ENCODE data around the gene TBXT. TPM values are rescaled to one million over a fixed set of nuclear protein-coding genes. Genes with fewer than 3 reads are reported as not detected.
"Not testable (repeated sequence)": the region's sequence is repeated elsewhere in the genome, so short reads cannot be mapped to it uniquely, and the experiment has no call there.

Gene TBXT
- total RNA-seq, 1 donor from 2014 or later = not detected

DNA sequence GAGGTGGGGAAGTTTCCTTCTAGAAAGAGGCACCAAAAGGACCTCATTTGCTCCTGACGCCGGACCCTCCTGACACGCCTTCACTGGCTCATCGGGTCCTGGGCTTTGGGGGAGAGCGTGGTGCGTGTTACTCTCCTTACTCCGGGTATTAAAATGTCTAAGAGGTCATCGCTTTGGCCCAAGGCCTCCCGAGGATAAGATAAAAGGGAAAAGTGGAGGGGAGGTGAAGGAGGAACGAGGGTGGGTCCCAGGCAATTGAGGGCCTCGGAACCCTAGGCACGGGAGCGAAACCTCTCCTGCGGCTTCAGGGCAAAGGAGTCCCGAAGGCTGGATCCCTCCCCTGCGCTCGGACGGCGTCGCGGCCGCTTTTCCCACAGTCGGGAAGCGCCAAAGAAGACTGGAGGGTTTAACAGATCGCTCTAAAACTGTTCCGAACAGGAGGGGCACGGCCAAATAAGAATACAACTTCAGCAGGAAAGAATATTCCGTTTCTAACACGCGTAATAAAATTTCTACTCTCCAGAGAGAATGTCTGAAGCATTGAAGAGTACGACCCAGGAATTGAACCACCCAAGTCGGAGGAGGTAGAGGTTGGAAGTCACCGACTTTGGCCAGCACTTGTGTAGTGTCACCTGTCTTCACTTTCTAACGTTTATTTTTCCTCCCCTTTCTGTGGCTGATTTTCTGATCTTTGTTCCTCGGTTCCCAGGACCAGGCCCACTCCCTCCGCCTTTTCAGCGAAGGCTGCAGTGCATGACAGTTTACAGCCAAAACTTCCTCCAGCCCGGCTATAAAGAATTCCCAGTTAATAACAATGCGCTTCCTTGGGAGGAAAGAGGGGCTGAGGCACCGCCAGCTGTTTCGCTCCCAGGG lies 2.1 kb upstream of the TBXT start:
- DNase-seq = no peak

DNA sequence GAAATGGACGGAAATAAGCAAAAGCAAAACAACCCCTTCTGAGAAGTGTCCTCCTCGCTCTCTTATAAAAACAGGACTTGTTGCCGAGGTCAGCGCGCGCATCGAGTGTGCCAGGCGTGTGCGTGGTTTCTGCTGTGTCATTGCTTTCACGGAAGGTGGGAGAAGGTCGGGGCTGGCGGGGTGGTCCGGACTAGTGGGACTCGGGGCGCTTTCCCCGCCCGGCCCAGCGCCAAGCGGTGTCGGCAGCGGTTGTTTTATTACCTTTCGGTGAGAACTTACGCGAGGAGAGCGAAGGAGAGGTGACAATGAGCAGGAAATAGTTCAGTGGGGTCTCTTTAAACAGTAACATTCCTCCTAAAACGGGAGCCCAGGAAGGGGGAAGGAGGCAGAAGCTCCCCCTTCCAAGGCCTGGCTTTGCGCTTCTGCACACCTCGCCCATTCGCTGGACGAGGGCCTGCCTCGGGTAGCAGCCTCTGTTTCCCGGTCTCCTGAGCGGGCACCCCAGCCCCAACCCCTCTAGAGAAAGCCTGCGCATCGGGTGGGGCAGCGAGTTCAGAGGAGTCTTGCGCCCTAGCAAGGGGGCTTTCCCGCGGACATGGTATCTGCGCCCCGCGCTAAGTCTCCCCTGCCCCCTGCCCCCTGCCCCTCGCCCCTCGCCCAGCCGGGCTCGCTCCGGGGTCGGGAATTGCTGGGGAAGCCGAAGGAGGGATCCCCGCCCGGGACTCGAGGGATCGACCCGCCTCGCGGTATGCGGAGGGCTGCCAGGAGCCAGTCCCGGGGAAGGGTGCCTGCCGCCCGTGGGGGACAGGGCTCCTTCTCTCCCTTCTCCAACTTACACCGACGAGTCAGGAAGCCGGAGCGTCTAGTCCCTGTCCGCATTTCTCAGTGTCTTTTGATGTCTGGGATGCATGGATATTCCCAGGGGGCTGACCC lies 1.2 kb upstream of the TBXT start:
- DNase-seq = no peak

- DNase-seq = no peak
These were observed 356 bp downstream of the TBXT start for GRCh38 chr6:166167258-166167731.

DNA sequence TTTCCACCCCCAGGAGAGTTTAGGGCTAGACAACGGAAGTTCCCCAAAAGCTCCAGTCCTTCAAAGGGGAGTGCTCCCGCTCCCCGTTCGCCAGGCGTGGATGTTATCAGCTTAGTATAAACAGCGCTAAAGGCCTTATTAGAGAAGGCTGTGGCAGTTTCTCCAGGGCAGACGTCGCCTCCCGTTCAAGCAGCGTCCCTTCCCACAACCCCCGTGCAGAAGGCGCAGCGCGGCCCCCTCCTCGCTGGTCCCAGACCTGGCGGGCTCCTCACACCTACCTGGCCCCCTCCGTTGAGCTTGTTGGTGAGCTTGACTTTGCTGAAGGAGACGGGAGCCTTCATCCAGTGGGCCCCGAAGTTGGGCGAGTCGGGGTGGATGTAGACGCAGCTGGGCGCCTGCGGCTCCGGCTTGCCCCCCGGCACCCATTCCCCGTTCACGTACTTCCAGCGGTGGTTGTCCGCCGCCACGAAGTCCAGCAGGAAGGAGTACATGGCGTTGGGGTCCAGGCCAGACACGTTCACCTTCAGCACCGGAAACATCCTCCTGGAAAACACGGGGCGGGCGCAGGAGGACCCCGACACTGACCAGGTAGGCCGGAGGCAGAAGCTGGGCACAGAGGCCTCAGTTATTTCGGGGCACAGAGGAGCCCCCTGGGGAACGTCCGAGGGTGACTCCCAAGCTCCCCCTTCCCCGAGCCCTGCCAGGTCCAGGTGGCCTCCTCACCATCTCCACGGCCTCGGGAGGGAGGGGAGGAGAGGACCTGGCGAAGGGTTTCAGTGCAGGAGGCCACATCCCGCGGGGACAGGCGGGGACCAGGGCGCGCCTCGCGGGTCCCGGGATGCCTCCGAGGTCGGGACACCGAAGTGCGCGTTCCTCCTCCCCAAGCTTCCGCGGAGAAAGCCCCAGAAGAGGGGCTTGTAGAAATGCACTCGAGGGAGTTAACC lies 1.1 kb downstream of the TBXT start:
- DNase-seq = no peak

GRCh38 chr6:166165558-166166313 lies 1.9 kb downstream of the TBXT start:
- DNase-seq = no peak

DNA sequence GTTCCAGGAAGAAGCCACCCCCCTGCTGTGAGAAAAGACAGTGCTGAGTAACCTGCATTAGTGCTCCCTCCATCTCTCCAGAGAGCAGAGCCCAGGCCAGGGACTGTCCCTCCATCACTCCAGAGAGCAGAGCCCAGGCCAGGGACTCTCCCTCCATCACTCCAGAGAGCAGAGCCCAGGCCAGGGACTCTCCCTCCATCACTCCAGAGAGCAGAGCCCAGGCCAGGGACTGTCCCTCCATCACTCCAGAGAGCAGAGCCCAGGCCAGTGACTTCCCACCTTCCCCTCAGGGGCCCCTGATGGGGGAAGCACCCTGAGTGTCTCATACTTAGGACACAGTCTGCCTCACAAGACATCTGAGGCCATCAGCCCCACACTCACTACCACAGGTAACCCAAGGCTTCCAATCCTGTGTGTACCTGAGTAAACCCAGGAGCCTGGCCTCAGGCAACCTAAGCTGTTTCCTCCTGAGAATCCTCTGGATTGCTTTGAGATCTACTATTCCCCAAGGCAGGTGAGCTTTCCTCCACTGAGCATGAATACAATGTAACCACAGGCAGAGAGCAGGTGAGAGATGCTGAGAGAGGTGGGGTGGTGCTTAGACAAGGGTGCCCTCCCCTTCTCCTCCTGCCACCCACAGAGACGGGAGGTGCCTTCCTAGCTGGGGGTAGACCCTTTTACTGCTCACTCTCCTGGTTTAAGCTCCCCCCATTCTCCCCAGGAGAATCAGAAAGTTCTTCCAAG lies 4.9 kb downstream of the TBXT start:
- no peak for DNase-seq

DNA sequence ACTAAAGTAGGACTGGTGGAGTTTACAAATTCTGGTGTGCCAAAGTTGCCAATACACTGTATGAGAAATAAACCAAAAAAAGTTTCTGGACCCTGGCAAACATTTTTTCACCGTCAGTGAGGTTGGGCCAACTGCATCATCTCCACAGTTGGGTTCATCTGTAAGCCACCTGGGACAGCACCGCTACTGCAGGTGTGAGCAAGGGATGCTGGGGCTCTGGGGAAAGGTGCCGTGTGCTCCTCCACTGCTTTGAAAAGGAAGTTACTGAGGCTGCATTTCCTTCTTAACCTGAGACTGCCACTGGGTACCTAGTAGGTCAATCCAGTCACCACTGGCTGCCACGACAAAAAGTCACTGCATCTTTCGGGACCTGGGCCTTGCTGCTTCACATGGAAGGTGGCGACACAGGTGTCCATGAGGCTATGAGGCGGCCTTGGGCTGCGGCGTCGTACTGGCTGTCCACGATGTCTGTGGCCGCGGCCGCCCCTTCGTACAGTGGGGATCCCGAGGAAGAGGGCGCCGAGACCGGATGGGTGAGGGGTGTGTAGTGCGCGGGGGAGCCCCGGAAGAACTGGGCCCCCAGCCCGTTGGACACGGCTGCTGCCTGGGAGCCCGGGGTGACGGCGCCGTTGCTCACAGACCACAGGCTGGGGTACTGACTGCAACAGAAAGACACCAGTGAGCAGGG lies 9.6 kb downstream of the TBXT start:
- DNase-seq = no peak

- DNase-seq = peak; percentile 5
These were observed 10.7 kb downstream of the TBXT start for GRCh38 chr6:166156942-166157341.

- DNase-seq = no peak
These were observed 13.7 kb downstream of the TBXT start for GRCh38 chr6:166153966-166154365.

DNA sequence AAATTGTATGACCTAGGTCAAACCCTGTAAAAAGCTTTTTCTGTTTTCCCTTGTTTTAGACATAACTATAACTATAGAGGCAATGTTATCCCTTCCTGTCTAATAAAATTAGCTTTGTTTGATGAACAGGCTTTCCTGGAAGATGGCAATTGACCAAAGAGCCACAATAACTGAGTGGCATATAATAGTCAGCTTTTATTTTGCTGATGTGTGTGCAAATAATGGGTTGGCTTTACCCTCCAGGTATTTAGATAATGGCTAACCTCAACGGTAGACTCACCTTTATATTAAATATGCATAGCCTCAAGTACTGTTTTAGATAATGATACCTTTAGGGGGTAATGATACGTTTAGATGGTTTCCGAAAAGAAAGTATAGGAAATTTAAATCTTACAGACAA lies 15.0 kb downstream of the TBXT start:
- DNase-seq = no peak

GRCh38 chr6:166151798-166152197 lies 15.9 kb downstream of the TBXT start:
- no peak for DNase-seq

DNA sequence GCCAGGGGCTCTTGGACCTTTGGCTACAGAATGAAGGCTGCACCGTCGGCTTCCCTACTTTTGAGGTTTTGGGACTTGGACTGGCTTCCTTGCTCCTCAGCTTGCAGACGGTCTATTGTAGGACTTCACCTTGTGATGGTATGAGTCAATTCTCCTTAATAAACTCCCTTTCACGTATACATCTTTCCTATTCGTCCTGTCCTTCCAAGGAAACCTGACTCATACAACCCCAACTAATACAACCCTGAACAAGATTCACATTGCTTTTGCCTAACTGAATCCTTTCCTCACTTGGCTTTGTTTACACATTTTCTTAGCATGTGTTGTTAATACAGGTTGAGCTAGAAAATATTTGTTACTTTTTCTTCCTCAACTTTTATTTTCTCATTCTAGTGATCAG lies 21.9 kb downstream of the TBXT start:
- DNase-seq = no peak

DNA sequence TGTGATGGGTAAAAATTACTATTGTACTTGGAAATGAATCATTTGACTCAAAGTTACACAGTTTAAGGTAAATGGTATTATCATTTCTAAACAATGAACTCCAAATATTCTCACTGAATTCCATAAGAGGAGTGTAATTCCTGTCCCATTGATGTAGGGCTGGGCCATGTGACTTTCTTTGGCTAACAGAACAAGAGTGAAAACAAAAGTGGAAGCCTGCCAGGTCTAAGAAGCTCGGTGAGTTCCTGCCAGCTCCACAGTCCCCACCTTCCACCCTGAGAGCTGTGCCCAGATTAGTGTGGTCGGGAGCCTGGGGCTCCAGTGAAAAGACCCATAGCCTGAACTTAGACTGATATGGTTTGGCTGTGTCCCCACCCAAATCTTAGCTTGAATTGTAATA lies 24.6 kb downstream of the TBXT start:
- DNase-seq = no peak

DNA sequence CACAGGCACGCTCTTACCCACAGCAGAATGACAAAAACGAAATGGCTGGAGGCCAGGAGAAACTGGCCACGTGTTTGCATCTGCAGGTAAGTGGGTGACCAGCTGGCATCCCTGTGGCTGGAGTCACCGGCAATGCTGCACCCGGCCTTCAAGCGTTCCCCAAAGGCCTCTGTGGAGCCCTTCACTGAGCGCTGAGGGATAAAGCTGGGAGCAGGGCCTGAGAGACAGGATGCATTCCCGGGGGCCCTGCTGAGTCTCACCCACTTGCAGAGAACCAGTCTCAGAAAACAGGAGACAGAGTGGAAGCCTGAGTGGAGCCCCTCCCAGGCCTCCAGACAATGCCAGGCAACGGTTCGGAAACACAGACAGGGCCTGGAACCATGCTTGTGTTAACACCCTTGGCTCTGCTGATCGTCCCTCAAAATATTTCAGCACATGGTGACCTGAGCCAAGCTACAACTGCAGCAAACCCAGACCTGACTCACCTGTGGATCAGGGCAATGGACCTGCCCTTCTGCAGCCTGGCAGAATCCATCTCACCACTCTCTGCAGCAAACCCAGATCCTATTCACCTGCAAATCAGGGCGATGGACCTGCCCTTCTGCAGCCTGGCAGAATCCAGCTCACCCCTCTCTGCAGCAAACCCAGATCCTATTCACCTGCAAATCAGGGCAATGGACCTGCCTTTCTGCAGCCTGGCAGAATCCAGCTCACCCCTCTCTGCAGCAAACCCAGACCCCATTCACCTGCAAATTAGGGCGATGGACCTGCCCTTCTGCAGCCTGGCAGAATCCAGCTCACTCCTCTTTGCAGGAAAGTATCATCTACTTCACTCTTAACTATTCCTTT lies 39.8 kb downstream of the TBXT start:
- DNase-seq = no peak

DNA sequence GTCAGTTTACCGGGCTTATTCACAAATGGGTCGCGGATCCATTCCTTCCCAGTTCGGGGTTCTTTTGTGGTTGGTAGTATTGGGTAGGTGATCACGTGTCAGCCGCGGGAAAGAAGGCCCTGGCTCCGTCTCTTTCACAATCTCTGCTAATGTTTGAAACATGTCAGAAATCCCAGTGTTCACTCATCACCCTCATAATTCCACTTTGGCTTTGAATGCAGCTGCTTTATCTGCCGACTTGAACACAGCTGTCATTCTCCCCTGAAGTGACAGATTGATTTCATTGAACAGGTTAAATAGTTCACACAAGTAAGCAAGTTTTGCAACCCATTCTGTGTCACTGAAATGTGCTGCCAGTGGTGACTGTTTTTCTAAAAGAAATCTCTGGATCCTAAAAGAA lies 44.5 kb downstream of the TBXT start:
- DNase-seq = not testable (repeated sequence)

- DNase-seq = no peak
These were observed 45.9 kb downstream of the TBXT start for GRCh38 chr6:166121726-166122125.

- no peak for DNase-seq
These were observed 48.3 kb downstream of the TBXT start for GRCh38 chr6:166119116-166119911.

- no peak for DNase-seq
These were observed 52.0 kb downstream of the TBXT start for GRCh38 chr6:166115609-166116008.

All from skin of body (tissue), 2 donors.